Urothelium cell line (cell line): ENCODE data around the gene SLC16A9.
A peak's percentile ranks its signal among the peaks of the same experiment; 100 is the strongest.
"Not testable (repeated sequence)": the region's sequence is repeated elsewhere in the genome, so short reads cannot be mapped to it uniquely, and the experiment has no call there.

ENCODE experiments used
- DNase-seq: peaks from one replicate; pipeline ENCODE4 v3.0.0; 2011; ENCODE audit warnings: low spot score, mixed read lengths
- FAIRE-seq: peaks from 2 replicates; lab custom pipeline; 2011; peaks lifted over from hg19 to GRCh38; lab: Jason Lieb, UNC

Gene SLC16A9, protein sequence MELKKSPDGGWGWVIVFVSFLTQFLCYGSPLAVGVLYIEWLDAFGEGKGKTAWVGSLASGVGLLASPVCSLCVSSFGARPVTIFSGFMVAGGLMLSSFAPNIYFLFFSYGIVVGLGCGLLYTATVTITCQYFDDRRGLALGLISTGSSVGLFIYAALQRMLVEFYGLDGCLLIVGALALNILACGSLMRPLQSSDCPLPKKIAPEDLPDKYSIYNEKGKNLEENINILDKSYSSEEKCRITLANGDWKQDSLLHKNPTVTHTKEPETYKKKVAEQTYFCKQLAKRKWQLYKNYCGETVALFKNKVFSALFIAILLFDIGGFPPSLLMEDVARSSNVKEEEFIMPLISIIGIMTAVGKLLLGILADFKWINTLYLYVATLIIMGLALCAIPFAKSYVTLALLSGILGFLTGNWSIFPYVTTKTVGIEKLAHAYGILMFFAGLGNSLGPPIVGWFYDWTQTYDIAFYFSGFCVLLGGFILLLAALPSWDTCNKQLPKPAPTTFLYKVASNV

GRCh38 chr10:59709395-59710125 lies at the start of gene SLC16A9:
Gene SLC16A9, minus strand, starts transcription at chr10:59709850. Its CDS starts 25,559 bp downstream, at chr10:59684291.
- DNase-seq (peak; percentile 86), FAIRE-seq (peak; percentile 58)

GRCh38 chr10:59757966-59758365 lies 48.3 kb upstream of the SLC16A9 start:
- FAIRE-seq = no peak
- no peak for DNase-seq

- FAIRE-seq (no peak), DNase-seq (no peak)
Measured at GRCh38 chr10:59754951-59755350, 45.3 kb upstream of the SLC16A9 start.

- no peak for DNase-seq
- no peak for FAIRE-seq
Measured at GRCh38 chr10:59753267-59753666, 43.6 kb upstream of the SLC16A9 start, which contains the start of gene MRLN. Gene MRLN, minus strand, starts transcription at chr10:59753455.

GRCh38 chr10:59752278-59752940 lies 42.8 kb upstream of the SLC16A9 start:
- DNase-seq (no peak), FAIRE-seq (no peak)

- FAIRE-seq = peak; percentile 77
- DNase-seq = no peak
Measured at GRCh38 chr10:59750155-59750945, 40.7 kb upstream of the SLC16A9 start.

GRCh38 chr10:59748834-59749233 lies 39.2 kb upstream of the SLC16A9 start:
- FAIRE-seq (no peak), DNase-seq (no peak)

GRCh38 chr10:59745163-59745650 lies 35.6 kb upstream of the SLC16A9 start:
- FAIRE-seq (no peak), DNase-seq (no peak)

GRCh38 chr10:59744762-59745161 lies 35.1 kb upstream of the SLC16A9 start:
- FAIRE-seq, DNase-seq: not testable (repeated sequence)

- FAIRE-seq, DNase-seq: not testable (repeated sequence)
Measured at GRCh38 chr10:59744156-59744555, 34.5 kb upstream of the SLC16A9 start.

DNA sequence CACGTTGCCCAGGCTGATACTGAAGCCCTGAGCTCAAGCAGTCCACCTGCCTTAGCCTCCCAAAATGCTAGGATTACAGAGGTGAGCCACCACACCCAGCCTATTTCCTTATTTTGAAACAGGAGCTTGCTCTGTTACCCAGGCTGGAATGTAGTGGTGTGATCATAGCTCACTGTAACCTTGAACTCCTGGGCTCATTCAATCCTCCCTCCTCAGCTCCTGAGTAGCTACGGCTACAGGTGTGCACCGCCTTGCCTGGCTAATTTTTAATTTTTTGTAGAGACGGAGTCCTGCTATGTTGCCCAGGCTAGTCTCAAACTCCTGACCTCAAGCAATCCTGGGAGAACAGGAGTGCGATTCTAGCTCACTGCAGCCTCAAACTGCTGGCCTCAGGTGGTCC lies 31.9 kb upstream of the SLC16A9 start:
- DNase-seq (no peak), FAIRE-seq (no peak)

DNA sequence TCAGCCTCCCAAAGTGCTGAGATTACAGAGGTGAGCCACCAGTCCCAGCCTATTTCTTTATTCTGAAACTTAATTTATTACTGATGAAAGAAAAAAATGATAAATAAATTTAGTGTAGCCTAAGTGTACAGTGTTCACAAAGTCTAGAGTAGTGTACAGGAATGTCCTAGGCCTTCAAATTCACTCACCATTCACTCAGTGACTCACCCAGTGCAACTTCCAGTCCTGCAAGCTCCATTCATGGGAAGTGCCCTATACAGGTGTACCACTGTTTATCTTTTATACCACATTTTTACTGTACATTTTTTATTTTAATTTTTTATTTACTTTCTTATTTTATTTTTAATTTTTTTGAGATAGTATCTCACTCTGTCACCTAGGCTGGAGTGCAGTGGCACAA lies 31.4 kb upstream of the SLC16A9 start:
- DNase-seq (no peak), FAIRE-seq (no peak)

DNA sequence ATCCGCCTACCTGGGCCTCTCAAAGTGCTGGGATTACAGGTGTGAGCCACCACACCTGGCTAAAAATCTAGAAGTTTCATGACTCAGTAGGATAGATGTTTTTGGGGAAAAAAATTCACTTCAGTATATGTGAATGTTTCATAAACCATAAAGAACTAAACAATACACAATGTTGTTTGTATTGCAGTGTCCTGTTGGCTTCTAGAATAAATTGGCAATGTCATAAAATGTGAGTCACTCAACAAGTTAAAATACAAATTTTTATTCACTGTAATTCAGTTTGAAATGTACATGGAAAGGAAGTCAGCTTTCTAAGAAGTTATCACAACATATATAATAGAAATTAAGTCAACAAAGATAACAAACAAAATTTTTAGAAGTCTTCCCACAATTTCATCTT lies 27.1 kb upstream of the SLC16A9 start:
- FAIRE-seq (no peak), DNase-seq (no peak)

- DNase-seq (no peak), FAIRE-seq (no peak)
Measured at GRCh38 chr10:59735296-59735695, 25.6 kb upstream of the SLC16A9 start.

GRCh38 chr10:59734014-59734462 lies 24.4 kb upstream of the SLC16A9 start:
- no peak for DNase-seq
- no peak for FAIRE-seq

DNA sequence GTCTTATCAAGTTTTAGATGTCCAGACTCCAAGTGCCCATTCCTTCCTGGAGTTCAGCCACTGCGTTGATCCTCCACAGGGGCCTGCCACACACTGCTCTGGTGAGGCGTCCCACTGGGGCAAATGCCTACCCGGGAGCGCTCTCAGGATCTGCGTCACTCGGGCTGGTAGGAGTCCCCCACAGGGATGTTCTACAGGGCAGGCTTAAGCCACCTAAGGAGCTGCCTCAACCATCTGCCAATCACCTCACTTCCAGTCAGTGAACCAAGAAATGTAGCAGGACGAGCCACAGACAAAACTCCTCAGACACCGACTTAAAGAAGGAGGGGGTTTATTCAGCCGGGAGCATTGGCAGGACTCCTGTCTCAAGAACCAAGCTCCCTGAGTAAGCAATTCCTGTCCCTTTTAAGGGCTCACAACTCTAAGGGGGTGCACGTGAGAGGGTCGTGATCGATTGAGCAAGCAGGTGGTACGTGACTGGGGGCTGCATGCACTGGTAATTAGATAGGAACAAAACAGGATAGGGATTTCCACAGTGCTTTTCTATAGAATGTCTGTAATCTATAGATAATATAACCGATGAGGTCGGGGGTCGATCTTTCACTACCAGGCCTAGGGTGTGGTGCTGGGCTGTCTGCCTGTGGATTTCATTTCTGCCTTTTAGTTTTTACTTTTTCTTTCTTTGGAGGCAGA lies 23.8 kb upstream of the SLC16A9 start:
- not testable (repeated sequence) for DNase-seq, FAIRE-seq

DNA sequence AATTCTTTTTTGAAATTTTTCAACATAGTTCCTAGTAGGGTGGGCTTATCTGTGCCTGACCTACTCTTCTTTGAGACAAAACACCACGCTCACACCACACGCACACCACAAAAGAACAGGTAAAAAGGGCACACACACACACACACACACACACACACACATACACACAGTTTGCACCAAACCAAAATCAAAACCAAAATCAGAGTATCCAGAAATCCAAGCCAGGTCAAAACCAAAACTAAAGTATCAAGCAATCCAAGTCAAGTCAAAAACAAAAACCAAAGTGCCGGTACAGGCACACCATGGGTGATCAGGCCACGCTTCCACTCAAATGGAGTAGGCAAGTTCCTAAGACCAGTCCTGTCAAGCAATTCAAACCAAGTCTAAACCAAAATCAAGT lies 23.2 kb upstream of the SLC16A9 start:
- FAIRE-seq = not testable (repeated sequence)

DNA sequence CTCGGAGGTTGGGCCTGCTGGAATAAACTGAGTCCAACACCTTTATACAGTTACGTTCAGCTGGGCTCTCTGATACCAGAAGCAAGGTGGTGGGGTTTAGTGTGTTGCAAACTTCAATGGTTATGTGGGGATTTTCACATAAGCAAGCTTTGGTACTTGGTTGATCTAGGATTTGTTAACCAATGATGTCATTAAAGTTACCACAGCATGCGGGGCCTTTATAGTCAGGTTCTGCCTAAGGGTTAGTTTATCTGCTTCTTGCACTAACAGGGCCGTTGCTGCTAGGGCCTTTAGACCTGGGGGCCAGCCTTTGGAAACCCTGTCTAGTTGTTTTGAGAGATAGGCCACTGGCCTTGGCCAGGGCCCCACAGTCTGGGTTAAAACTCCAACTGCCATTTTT lies 19.5 kb upstream of the SLC16A9 start:
- FAIRE-seq, DNase-seq: not testable (repeated sequence)

More for the DNA sequence above, 23.2 kb upstream of the SLC16A9 start:
- not testable (repeated sequence) for DNase-seq
